HG02763 (cell line): Measurements from ENCODE around the gene LRTM1.

Experiments
- ATAC-seq: cut with Tn5 transposase; IDR thresholded peaks from one replicate; pipeline ENCODE4 v1.9.1; 2021; ENCODE audit warnings: mild to moderate bottlenecking, moderate library complexity; ENCODE audit not compliant: unreplicated experiment

Gene LRTM1

GRCh38 chr3:54897028-54897711, 30.7 kb downstream of the LRTM1 start:
- ATAC-seq = no peak

GRCh38 chr3:54895613-54896012, 32.2 kb downstream of the LRTM1 start:
- no peak for ATAC-seq

GRCh38 chr3:54892168-54892567, 35.7 kb downstream of the LRTM1 start:
- no peak for ATAC-seq

- ATAC-seq = no peak
These were observed 36.3 kb downstream of the LRTM1 start for GRCh38 chr3:54891540-54891897.

GRCh38 chr3:54889731-54890130, 38.1 kb downstream of the LRTM1 start:
- no peak for ATAC-seq

- ATAC-seq = no peak
These were observed 39.0 kb downstream of the LRTM1 start for GRCh38 chr3:54888873-54889272.

- ATAC-seq = no peak
These were observed 39.7 kb downstream of the LRTM1 start for GRCh38 chr3:54888162-54888561.

GRCh38 chr3:54882129-54882833, 45.6 kb downstream of the LRTM1 start:
- ATAC-seq = no peak

- no peak for ATAC-seq
These were observed 49.7 kb downstream of the LRTM1 start for GRCh38 chr3:54878145-54878544.

GRCh38 chr3:54877730-54878129, 50.1 kb downstream of the LRTM1 start:
- no peak for ATAC-seq

GRCh38 chr3:54876694-54877093, 51.2 kb downstream of the LRTM1 start:
- no peak for ATAC-seq

GRCh38 chr3:54875596-54876268, 52.1 kb downstream of the LRTM1 start:
- ATAC-seq = no peak

GRCh38 chr3:54874816-54875556, 52.9 kb downstream of the LRTM1 start:
- ATAC-seq = no peak

GRCh38 chr3:54873059-54874010, 54.5 kb downstream of the LRTM1 start:
- ATAC-seq = no peak

GRCh38 chr3:54871867-54872266, 56.0 kb downstream of the LRTM1 start:
- ATAC-seq = no peak

GRCh38 chr3:54870423-54870822, 57.4 kb downstream of the LRTM1 start:
- ATAC-seq = no peak
